HCT116 (cell line): Measurements from ENCODE around the gene ATP5F1E. TPM values are rescaled to one million over a fixed set of nuclear protein-coding genes. Genes with fewer than 3 reads are reported as not detected.

Experiments used
- ATAC-seq: fragments of 200-7000 bp; cut with Tn5 transposase; 2 replicates; pipeline ENCODE4 v1.9.1; 2020; ENCODE audit warnings: mild to moderate bottlenecking, moderate library complexity
- BruUV-seq: library from RNA; stranded (reverse); fragments of 400-500 nt; replicated peaks from 2 replicates; lab custom pipeline; 2021; lab: Mats Ljungman, UMichigan
- CTCF ChIA-PET: fragments of 300-600 bp; sonication (Branson Sonifier 250); formaldehyde crosslinking; loops from one replicate; lab custom pipeline; 2021; ENCODE audit warnings: antibody characterized with exemption; lab: Charles Lee
- POLR2A ChIA-PET: fragments of 300-600, 350-600 bp; sonication (Branson Sonifier 250); formaldehyde crosslinking; loops from one replicate; lab custom pipeline; 2021; ENCODE audit warnings: antibody characterized with exemption; lab: Charles Lee
- RAD21 ChIA-PET, 2 experiments: fragments of 300-600 bp; sonication (Branson Sonifier 250); formaldehyde crosslinking; loops; one replicate each; lab custom pipeline; 2023; ENCODE audit warnings: low total read pairs in 2 of 2; ENCODE audit not compliant: uncharacterized antibody in 2 of 2, unreplicated experiment in 2 of 2, low non-redundant PET in 1 of 2; lab: Charles Lee
- DNase-seq: peaks from one replicate; pipeline ENCODE4 v3.0.0-alpha.2; 2010; ENCODE audit warnings: low read depth, low spot score
- H2AFZ ChIP-seq: fragments of 200-600 bp; shearing (Covaris generic), sonication (generic); 2 replicates; pipeline ENCODE4 v1.6.1; 2017; ENCODE audit warnings: low read depth, mixed run types, mixed read lengths, antibody characterized with exemption, low read length; ENCODE audit not compliant: poor library complexity, severe bottlenecking
- H3K27ac ChIP-seq: 2 replicates; pipeline ENCODE4 v1.5.1; 2012; ENCODE audit warnings: low read depth, low read length
- H3K27me3 ChIP-seq: fragments of 200-600 bp; sonication (generic); 2 replicates; pipeline ENCODE4 v1.6.1; 2016; ENCODE audit warnings: mixed run types, low read length, mixed read lengths; ENCODE audit not compliant: insufficient read depth
- H3K36me3 ChIP-seq, 2 experiments: fragments of 200-500 bp in 1 of 2; fragments of 200-600 bp in 1 of 2; sonication (Bioruptor generic) in 1 of 2; sonication (generic) in 1 of 2; 2 replicates each; pipeline versions ENCODE4 v1.5.1 to v1.6.1; 2014 to 2016; ENCODE audit warnings: low read length in 2 of 2, inconsistent platforms in 1 of 2, mixed read lengths in 1 of 2, mixed run types in 1 of 2; ENCODE audit not compliant: insufficient read depth in 2 of 2, control insufficient read depth in 1 of 2
- H3K4me1 ChIP-seq, 2 experiments: fragments of 200-600 bp in 1 of 2; sonication (generic) in 1 of 2; 2 replicates each; pipeline versions ENCODE4 v1.5.1 to v1.6.1; 2012 to 2017; ENCODE audit warnings: low read length in 2 of 2, inconsistent platforms in 1 of 2, mild to moderate bottlenecking in 1 of 2, mixed read lengths in 1 of 2, mixed run types in 1 of 2, moderate library complexity in 1 of 2; ENCODE audit not compliant: insufficient read depth in 2 of 2, control insufficient read depth in 1 of 2
- H3K4me2 ChIP-seq: fragments of 200-600 bp; sonication (generic); 2 replicates; pipeline ENCODE4 v1.6.1; 2017; ENCODE audit warnings: mixed run types, low read length, mixed read lengths
- H3K4me3 ChIP-seq, 2 experiments: fragments of 200-600 bp in 1 of 2; sonication (generic) in 1 of 2; replicated peaks in 1 of 2; 2 replicates each; pipeline ENCODE4 v1.5.1; 2011 to 2016; ENCODE audit warnings: low read length in 2 of 2, control low read depth in 1 of 2, low read depth in 1 of 2, mild to moderate bottlenecking in 1 of 2, mixed read lengths in 1 of 2, mixed run types in 1 of 2
- H3K79me2 ChIP-seq: fragments of 200-600 bp; sonication (generic); 2 replicates; pipeline ENCODE4 v1.6.1; 2017; ENCODE audit warnings: mild to moderate bottlenecking, mixed run types, low read length, moderate library complexity, mixed read lengths; ENCODE audit not compliant: insufficient read depth
- H3K9ac ChIP-seq: fragments of 200-600 bp; sonication (generic); 2 replicates; pipeline ENCODE4 v1.6.1; 2016; ENCODE audit warnings: low read length, mixed read lengths
- H3K9me2 ChIP-seq: fragments of 200-600 bp; sonication (generic), shearing (Covaris generic); 2 replicates; pipeline ENCODE4 v1.6.1; 2017; ENCODE audit warnings: mixed run types, mild to moderate bottlenecking, moderate library complexity; ENCODE audit not compliant: insufficient read depth
- H3K9me3 ChIP-seq, 2 experiments: fragments of 200-500 bp in 1 of 2; fragments of 200-600 bp in 1 of 2; sonication (Bioruptor generic) in 1 of 2; sonication (generic) in 1 of 2; 2 replicates each; pipeline ENCODE4 v1.6.1; 2014 to 2017; ENCODE audit warnings: low read length in 2 of 2, mixed read lengths in 2 of 2, inconsistent platforms in 1 of 2, low read depth in 1 of 2, mild to moderate bottlenecking in 1 of 2, mixed run types in 1 of 2, moderate library complexity in 1 of 2; ENCODE audit not compliant: control insufficient read depth in 1 of 2, insufficient read depth in 1 of 2
- H4K20me1 ChIP-seq: fragments of 200-600 bp; sonication (generic), shearing (Covaris generic); 2 replicates; pipeline ENCODE4 v1.6.1; 2017; ENCODE audit warnings: mixed run types, mild to moderate bottlenecking, moderate library complexity; ENCODE audit not compliant: insufficient read depth
- ATF3 ChIP-seq: IDR thresholded peaks from 2 replicates; pipeline ENCODE4 v1.6.1; 2012
- CBX3 ChIP-seq: IDR thresholded peaks from 2 replicates; pipeline ENCODE4 v1.6.1; 2012; ENCODE audit warnings: low read depth
- CEBPB ChIP-seq: IDR thresholded peaks from 2 replicates; pipeline ENCODE4 v1.6.1; 2012; ENCODE audit warnings: low read depth
- CTCF ChIP-seq, 3 experiments: fragments of 200-600 bp in 1 of 3; sonication (generic) in 1 of 3; IDR thresholded peaks in 2 of 3; conservative IDR thresholded peaks in 1 of 3; 2 replicates each; pipeline ENCODE4 v1.5.1; 2012 to 2017; ENCODE audit warnings: low read depth in 2 of 3, low read length in 2 of 3, antibody characterized with exemption in 1 of 3, borderline replicate concordance in 1 of 3, control low read depth in 1 of 3, mild to moderate bottlenecking in 1 of 3, mixed read lengths in 1 of 3, mixed run types in 1 of 3, moderate library complexity in 1 of 3; ENCODE audit not compliant: insufficient read depth in 1 of 3
- EGR1 ChIP-seq: IDR thresholded peaks from 2 replicates; pipeline ENCODE4 v1.6.1; 2012; ENCODE audit warnings: low read depth
- ELF1 ChIP-seq: IDR thresholded peaks from 2 replicates; pipeline ENCODE4 v1.6.1; 2012; ENCODE audit warnings: low read depth, borderline replicate concordance
- EZH2 ChIP-seq: fragments of 200-600 bp; sonication (generic); IDR thresholded peaks from 2 replicates; pipeline ENCODE4 v1.6.1; 2017; ENCODE audit warnings: antibody characterized with exemption, mixed run types
- EZH2phosphoT487 ChIP-seq: fragments of 200-600 bp; IDR thresholded peaks from 2 replicates; pipeline ENCODE4 v1.6.1; 2018; ENCODE audit warnings: antibody characterized with exemption, borderline replicate concordance
- MAX ChIP-seq: IDR thresholded peaks from 2 replicates; pipeline ENCODE4 v1.6.1; 2012
- REST ChIP-seq: IDR thresholded peaks from 2 replicates; pipeline ENCODE4 v1.6.1; 2012; ENCODE audit warnings: low read depth
- SP1 ChIP-seq: IDR thresholded peaks from 2 replicates; pipeline ENCODE4 v1.6.1; 2012; ENCODE audit warnings: low read depth
- SRF ChIP-seq: IDR thresholded peaks from 2 replicates; pipeline ENCODE4 v1.6.1; 2012; ENCODE audit warnings: low read depth
- ZBTB33 ChIP-seq: IDR thresholded peaks from 2 replicates; pipeline ENCODE4 v1.6.1; 2011; ENCODE audit warnings: mild to moderate bottlenecking, low read length, moderate library complexity; ENCODE audit not compliant: insufficient replicate concordance; ENCODE audit errors: extremely low read depth
- intact Hi-C: fragments of 100-400 bp; cut with micrococcal nuclease; formaldehyde crosslinking; loops from 2 replicates; pipeline ENCODE4 v1.10.0; 2022
- total RNA-seq: library from RNA; stranded (reverse); gene quantifications from one replicate; pipeline ENCODE4 v1.2.1, GENCODE V29; 2021; ENCODE audit not compliant: unreplicated experiment

Gene ATP5F1E
- total RNA-seq, 1 experiment from 2014 or later: 72.8 TPM

GRCh38 chr20:59025511-59025910, 6.6 kb downstream of the ATP5F1E start:
- no peak for DNase-seq

GRCh38 chr20:59025086-59025485, 7.0 kb downstream of the ATP5F1E start:
- POLR2A ChIA-PET: no interaction called here
- TF ChIP-seq EZH2phosphoT487 (no peak), ZBTB33 (no peak), EGR1 (no peak), ELF1 (no peak), CEBPB (no peak), MAX (no peak), CTCF (IDR thresholded peaks at IDR 0.05 in 2 of 3, conservative IDR thresholded peaks at IDR 0.05 in 1 of 3; ENCODE audit: borderline replicate concordance in 1 of 3, insufficient read depth in 1 of 3, low read depth in 2 of 3, low read length in 2 of 3) (no peak), SP1 (no peak), REST (no peak), ATF3 (no peak), SRF (no peak), EZH2 (no peak)

More at GRCh38 chr20:59025511-59025910, 6.6 kb downstream of the ATP5F1E start:
- TF ChIP-seq CBX3: no peak
- no peak for TF ChIP-seq SP1
- TF ChIP-seq, all 23 proteins: peak for 0
- Histone ChIP-seq H3K9me3 (no peaks in the 10 kb centered on the region), H3K27ac (no peak overlapping the region), H3K36me3 (peaks cover 35 to 67% of the 10 kb centered on the region in 2 experiments), H3K4me1 (no peaks in the 10 kb centered on the region; a peak in 1 of 4 replicates), H4K20me1 (peaks cover 30% of the 10 kb centered on the region; the same call in 1 of the 2 replicates), H3K79me2 (peaks cover 59% of the 10 kb centered on the region), H3K27me3 (no peaks in the 10 kb centered on the region), H3K4me2 (no peak overlapping the region), H3K9ac (no peak overlapping the region), H3K9me2 (no peaks in the 10 kb centered on the region), H3K4me3 (no peak overlapping the region), H2AFZ (no peak overlapping the region)
- ChIA-PET CTCF (no interaction called here), RAD21 (no interaction called here), POLR2A (no interaction called here)
- intact Hi-C loops: no loop called here
- BruUV-seq: no TSS peak
- no peak for ATAC-seq

More at GRCh38 chr20:59025086-59025485, 7.0 kb downstream of the ATP5F1E start:
- no peaks in the 10 kb centered on the region for H3K27me3 ChIP-seq
- no peak overlapping the region for H3K4me3 ChIP-seq
- BruUV-seq: no TSS peak
- H2AFZ ChIP-seq: no peak overlapping the region
- no peak overlapping the region for H3K4me2 ChIP-seq
- intact Hi-C loops: no loop called here
- H3K27ac ChIP-seq: no peak overlapping the region
- no peak for ATAC-seq
- peaks cover 34 to 64% of the 10 kb centered on the region in 2 experiments for H3K36me3 ChIP-seq
- DNase-seq: no peak
- no peak overlapping the region for H3K9ac ChIP-seq
- no peaks in the 10 kb centered on the region for H3K9me2 ChIP-seq
- peaks cover 28% of the 10 kb centered on the region; the same call in 1 of the 2 replicates for H4K20me1 ChIP-seq
- no peaks in the 10 kb centered on the region for H3K4me1 ChIP-seq
- H3K79me2 ChIP-seq: peaks cover 55% of the 10 kb centered on the region
- CTCF ChIA-PET: no interaction called here
- RAD21 ChIA-PET: no interaction called here
- H3K9me3 ChIP-seq: no peaks in the 10 kb centered on the region
